Spinal cord (tissue), 10 donors: Measurements from ENCODE around the gene STARD9. TPM values are rescaled to one million over a fixed set of nuclear protein-coding genes. Genes with fewer than 3 reads are reported as not detected.

Experiments
- DNase-seq, 6 donors: peaks; one replicate each; pipeline versions ENCODE4 v3.0.0 to v3.0.0-alpha.2; 2013 to 2015; ENCODE audit warnings: low spot score in 6 of 6, low read depth in 4 of 6
- H3K27ac ChIP-seq: one replicate; pipeline ENCODE4 v1.5.1; 2013; ENCODE audit warnings: low read depth, low read length, control low read depth
- H3K27me3 ChIP-seq: one replicate; pipeline ENCODE4 v1.6.1; 2013; ENCODE audit warnings: low read length; ENCODE audit not compliant: control insufficient read depth, insufficient read depth
- H3K36me3 ChIP-seq: one replicate; pipeline ENCODE4 v1.6.1; 2013; ENCODE audit warnings: low read length; ENCODE audit not compliant: control insufficient read depth, insufficient read depth
- H3K4me1 ChIP-seq: one replicate; pipeline ENCODE4 v1.6.1; 2013; ENCODE audit warnings: low read length; ENCODE audit not compliant: control insufficient read depth, insufficient read depth
- H3K4me3 ChIP-seq: one replicate; pipeline ENCODE4 v1.5.1; 2013; ENCODE audit warnings: low read depth, low read length, control low read depth
- H3K9me3 ChIP-seq: one replicate; pipeline ENCODE4 v1.6.1; 2013; ENCODE audit warnings: low read length; ENCODE audit not compliant: control insufficient read depth, insufficient read depth
- WGBS: methylation state at CpG from one replicate; pipeline ENCODE4 v1.1.5; 2013; ENCODE audit warnings: missing lambda C conversion rate; ENCODE audit not compliant: insufficient coverage; 5-methylcytosine and 5-hydroxymethylcytosine counted together
- polyA plus RNA-seq, 2 donors: library from polyadenylated mRNA; unstranded; fragments of 120-200 nt; gene quantifications; one replicate each; pipeline ENCODE4 v1.2.1, GENCODE V29; 2013; ENCODE audit not compliant: insufficient read length in 2 of 2
- total RNA-seq, 2 donors: library from RNA; depleted of rRNA in 1 of 2; stranded (reverse); fragments of 120-200 nt in 1 of 2; fragments of >200 nt in 1 of 2; gene quantifications; one replicate each; pipeline versions ENCODE4 v1.2.3 to v1.2.4, GENCODE V29; 2013 to 2014
- donor health status: healthy.

The STARD9 gene
- total and polyA plus RNA-seq, 4 donors: 11.1 to 26.2 (median 16.9) TPM

DNA sequence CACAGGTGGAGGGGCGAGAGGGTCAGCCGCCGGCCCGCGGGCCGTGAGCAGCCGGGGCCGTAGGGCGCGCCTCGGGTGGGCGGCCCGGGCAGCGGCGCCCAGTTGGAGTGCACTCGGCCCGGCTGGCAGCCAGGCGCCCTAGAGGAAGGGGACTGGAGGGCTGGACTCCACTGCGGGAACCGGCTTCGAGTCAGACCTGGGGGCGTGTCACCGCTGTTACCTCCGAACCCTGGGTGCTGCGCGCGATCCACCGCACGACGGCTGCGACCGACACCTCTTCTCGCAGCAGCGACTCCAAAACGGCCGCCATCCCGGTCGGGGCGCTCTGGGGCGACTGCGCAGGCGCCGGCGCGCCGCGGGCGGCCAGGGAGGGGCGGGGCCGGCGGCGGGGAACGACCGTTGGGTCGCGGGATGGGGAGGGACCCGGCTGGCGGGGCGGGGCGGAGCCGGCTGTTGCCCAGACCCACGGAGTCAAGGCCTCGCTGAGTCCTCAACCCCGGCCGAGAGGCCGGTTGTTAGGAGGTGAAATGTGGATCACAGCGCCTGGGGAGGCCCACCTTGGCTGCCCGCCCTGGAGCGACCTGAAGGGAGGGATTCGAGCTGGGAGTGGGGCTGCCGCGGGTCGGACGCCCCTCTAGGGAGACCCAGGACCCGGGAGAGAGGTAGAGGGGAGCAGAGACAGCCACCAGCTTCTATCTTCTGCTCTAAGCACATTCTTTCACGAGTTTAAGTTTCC is 161.6 kb downstream of the STARD9 start, which contains the start of gene CDAN1:
Gene CDAN1, minus strand, starts transcription at position 336 of the 736 bp plus-strand sequence. Its CDS starts 26 bp downstream, at position 310.
- H3K4me1 ChIP-seq: peaks cover 21% of the 10 kb centered on the region
- peak within 1 kb of the TSS; percentile 73 for H3K4me3 ChIP-seq
- peak; percentile 60 to 95 (median 78) for DNase-seq
- peaks cover 37% of the 10 kb centered on the region for H3K36me3 ChIP-seq
- H3K9me3 ChIP-seq: no peaks in the 10 kb centered on the region
- H3K27ac ChIP-seq: peak within 1 kb of the TSS; percentile 92
- no peaks in the 10 kb centered on the region for H3K27me3 ChIP-seq
- under 1% methylated on average over 71 of the region's 76 CpGs for WGBS

DNA sequence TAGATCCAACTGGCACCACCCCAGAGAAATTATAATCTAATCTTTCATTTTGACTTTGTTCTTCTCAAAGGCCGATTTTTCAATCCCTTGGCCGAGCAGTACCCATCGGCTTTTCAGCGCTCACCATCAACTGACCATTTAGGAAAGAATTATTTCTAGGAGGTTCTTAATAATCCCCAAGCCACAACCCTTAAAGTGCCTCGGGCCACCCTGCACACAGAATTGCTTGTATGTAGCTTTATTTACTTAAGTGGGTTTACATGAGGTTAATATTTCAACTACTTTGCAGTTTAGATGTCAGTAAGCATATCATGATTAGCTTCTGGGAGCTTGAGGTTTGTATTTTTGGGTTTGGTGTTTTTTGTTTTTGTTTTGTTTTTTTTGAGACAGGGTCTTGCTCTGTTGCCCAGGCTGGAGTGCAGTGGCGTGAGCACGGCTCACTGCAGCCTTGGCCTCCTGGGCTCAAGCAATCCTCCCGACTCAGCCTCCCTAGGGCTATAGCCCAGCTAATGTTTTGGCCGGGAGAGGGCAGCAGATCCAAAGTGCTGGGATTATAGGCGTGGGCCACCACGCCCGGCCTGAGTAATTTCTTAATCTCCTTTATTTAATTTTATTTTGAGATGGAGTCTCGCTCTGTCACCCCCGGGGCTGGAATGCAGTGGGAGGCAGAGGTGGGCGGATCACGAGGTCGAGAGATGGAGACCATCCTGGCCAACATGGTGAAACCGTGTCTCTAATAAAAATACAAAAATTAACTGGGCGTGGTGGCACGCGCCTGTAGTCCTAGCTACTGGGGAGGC is 162.3 kb downstream of the STARD9 start:
- Histone ChIP-seq H3K27ac (peak overlapping the region; percentile 92), H3K4me1 (peaks cover 21% of the 10 kb centered on the region), H3K9me3 (no peaks in the 10 kb centered on the region), H3K27me3 (no peaks in the 10 kb centered on the region), H3K4me3 (peak overlapping the region; percentile 73), H3K36me3 (peaks cover 30% of the 10 kb centered on the region)
- WGBS: 98% methylated on average over 11 of the region's 21 CpGs
- DNase-seq: no peak

DNA sequence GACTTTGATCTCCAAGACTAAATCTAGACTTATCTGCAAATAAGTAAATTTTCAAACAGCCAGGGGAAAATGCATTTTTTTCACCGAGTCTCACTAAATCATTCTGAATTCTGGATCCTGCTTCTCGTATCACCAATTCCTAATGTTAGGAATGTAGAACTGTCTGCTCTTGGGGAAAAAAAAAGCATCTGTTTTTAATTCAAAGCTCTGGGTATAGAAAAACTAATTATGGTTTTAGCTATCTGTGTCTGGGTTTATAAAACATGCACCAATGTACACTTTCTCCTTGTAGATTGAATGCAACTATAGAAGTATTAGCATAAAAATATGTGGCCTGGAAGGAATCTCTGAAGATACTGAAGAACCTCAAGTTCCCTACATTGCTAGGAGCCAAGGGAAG is 166.3 kb downstream of the STARD9 start:
- no peaks in the 10 kb centered on the region for H3K27me3 ChIP-seq
- no peak overlapping the region for H3K27ac ChIP-seq
- no peaks in the 10 kb centered on the region for H3K9me3 ChIP-seq
- H3K4me1 ChIP-seq: peaks cover 9% of the 10 kb centered on the region
- H3K4me3 ChIP-seq: no peak overlapping the region
- WGBS: no CpG with 5 or more reads among the region's 2 CpGs
- H3K36me3 ChIP-seq: peaks cover 4% of the 10 kb centered on the region
- no peak for DNase-seq

DNA sequence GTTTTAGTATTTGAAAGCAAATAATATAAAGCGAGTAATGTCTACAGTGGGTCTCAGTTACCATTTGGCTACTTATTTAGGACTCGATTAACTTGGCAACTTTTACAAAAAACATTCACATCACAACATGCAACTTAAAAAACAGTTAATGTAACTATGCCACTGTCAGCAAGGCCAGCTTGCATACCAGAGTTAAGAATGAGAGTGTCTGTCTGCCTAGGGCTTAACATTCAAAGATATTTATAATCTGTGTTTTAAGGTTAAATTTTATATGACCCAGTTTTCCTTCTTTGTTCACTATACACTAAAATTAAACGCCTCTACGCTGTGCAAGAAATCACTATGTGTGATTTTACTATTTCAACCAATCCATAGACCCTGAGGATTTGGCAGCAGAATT is 166.7 kb downstream of the STARD9 start:
- H3K4me3 ChIP-seq: no peak overlapping the region
- peaks cover 8% of the 10 kb centered on the region for H3K4me1 ChIP-seq
- H3K9me3 ChIP-seq: no peaks in the 10 kb centered on the region
- no peak for DNase-seq
- peaks cover 4% of the 10 kb centered on the region for H3K36me3 ChIP-seq
- no peaks in the 10 kb centered on the region for H3K27me3 ChIP-seq
- WGBS: no CpG with 5 or more reads among the region's 4 CpGs
- no peak overlapping the region for H3K27ac ChIP-seq

DNA sequence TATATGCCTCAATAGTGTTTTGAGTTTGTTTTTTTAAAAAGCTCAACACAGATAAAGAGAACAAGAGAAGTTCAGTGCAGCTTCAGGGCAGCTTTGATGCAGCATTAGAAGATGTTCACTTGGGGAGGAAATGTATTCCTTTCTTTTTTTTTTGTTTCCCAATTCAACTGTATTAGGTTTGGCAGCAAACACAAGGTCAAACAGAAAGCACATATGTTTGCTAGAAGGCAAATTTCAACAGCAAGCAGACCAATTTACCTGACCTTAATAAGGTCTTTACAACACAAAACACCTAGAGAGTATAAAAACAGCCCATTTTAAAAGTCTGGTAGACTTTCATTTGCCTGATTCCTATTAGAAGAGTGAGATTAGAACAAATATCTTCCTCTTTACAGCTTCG is 168.8 kb downstream of the STARD9 start:
- Histone ChIP-seq H3K4me1 (no peaks in the 10 kb centered on the region), H3K9me3 (no peaks in the 10 kb centered on the region), H3K27me3 (no peaks in the 10 kb centered on the region), H3K27ac (no peak overlapping the region), H3K4me3 (no peak overlapping the region), H3K36me3 (peaks cover 8% of the 10 kb centered on the region)
- no CpG with 5 or more reads among the region's 1 CpG for WGBS
- no peak for DNase-seq

DNA sequence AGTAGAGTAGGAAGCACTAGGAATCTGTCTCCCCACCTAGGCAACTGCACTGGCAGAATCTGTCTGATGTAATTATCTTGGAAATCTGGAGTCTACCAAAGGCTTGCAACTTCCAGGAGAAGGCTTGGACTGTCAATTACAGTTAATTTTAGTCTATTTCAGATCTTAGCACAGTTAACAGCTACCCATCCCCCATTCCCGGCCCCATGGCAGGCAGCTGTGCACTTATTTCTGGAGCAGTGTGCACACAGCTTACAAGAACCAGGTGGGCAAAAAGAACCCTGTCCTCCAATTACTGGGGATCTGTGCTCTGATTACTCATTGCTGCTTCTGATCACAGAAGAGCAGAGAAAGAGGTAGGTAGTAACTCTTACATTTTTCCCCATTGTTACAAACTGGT is 173.9 kb downstream of the STARD9 start:
- 80% methylated on average over 1 of the region's 1 CpG for WGBS
- no peak for DNase-seq
- Histone ChIP-seq H3K4me1 (no peaks in the 10 kb centered on the region), H3K36me3 (peaks cover 22% of the 10 kb centered on the region), H3K27ac (no peak overlapping the region), H3K27me3 (no peaks in the 10 kb centered on the region), H3K9me3 (no peaks in the 10 kb centered on the region), H3K4me3 (no peak overlapping the region)

DNA sequence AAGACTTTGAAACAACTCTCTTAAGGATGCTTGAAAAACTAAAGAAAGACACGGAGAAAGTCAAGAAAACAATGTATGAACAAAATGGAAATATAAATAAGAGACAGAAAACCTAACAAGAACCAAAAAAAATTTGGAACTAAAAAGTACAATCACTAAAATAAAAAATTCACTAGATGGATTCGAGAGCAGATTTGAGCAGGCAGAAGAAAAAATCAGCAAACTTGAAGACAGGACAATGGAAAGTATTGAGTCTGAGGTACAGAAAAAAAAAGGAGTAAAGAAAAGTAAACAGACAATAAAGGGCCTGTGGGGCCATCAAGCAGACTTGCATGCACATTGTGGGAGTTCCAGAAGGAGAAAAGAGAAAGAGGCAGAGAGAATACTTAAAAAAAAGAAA is 174.9 kb downstream of the STARD9 start:
- WGBS: no CpG with 5 or more reads among the region's 2 CpGs
- H3K27me3 ChIP-seq: no peaks in the 10 kb centered on the region
- no peaks in the 10 kb centered on the region for H3K4me1 ChIP-seq
- H3K27ac ChIP-seq: no peak overlapping the region
- DNase-seq: no peak
- H3K9me3 ChIP-seq: no peaks in the 10 kb centered on the region
- H3K4me3 ChIP-seq: no peak overlapping the region
- peaks cover 22% of the 10 kb centered on the region for H3K36me3 ChIP-seq

DNA sequence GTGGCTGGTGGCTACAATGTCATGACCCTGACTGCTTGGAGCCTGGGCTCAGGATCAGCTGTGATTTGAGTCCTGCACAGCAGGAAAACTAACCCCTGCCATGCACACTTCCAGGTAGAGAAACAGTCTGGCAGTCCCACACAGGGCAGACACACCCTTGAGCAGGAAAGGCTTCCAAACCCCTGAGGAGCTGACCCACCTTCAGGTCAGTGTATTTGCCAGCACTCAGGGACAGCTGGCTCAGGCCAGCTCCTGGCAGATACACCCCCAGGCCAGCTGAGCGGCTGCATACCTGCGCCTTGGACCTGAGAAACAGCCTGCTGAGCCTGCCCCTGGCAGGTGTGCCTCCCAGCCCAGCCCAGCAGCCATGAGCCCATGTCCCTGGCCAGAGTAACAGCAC is 183.7 kb downstream of the STARD9 start:
- peaks cover 2% of the 10 kb centered on the region for H3K36me3 ChIP-seq
- no peaks in the 10 kb centered on the region for H3K27me3 ChIP-seq
- H3K4me1 ChIP-seq: no peaks in the 10 kb centered on the region
- 93% methylated on average over 2 of the region's 2 CpGs for WGBS
- no peak for DNase-seq
- H3K27ac ChIP-seq: no peak overlapping the region
- peaks cover 9% of the 10 kb centered on the region for H3K9me3 ChIP-seq
- H3K4me3 ChIP-seq: no peak overlapping the region

DNA sequence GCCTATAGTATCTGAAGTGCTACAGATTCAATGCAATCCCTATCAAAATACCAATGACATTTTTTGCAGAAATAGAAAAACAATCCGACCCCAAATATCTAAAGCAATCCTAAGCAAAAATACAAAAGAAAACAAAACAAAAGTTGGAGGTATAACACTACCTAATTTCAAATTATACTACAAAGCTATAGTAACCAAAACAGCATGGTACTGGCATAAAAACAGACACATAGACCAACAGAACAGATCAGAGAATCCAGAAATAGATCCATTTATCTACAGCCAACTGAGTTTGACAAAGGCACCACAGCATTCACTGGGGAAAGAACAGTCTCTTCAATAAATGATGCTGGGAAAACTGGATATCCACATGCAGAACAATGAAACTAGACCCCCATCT is 185.4 kb downstream of the STARD9 start:
- peaks cover 2% of the 10 kb centered on the region for H3K36me3 ChIP-seq
- H3K4me3 ChIP-seq: no peak overlapping the region
- no peaks in the 10 kb centered on the region for H3K27me3 ChIP-seq
- H3K27ac ChIP-seq: no peak overlapping the region
- peaks cover 9% of the 10 kb centered on the region for H3K9me3 ChIP-seq
- H3K4me1 ChIP-seq: no peaks in the 10 kb centered on the region
- DNase-seq: no peak
- WGBS: no CpG with 5 or more reads among the region's 1 CpG
